Heart left ventricle (tissue), 16 donors: ENCODE results near the gene ZNF195. TPM values are rescaled to one million over a fixed set of nuclear protein-coding genes. Genes with fewer than 3 reads are reported as not detected.

Source experiments
- ATAC-seq, 4 donors: fragments of 200-7000 bp; cut with Tn5 transposase; one replicate each; pipeline ENCODE4 v1.9.1; 2020 to 2022; ENCODE audit warnings: moderate library complexity in 4 of 4, mild to moderate bottlenecking in 3 of 4, moderate number of reproducible peaks in 1 of 4
- DNase-seq, 5 donors: peaks; one replicate each; pipeline ENCODE4 v3.0.0-alpha.2; 2020
- H3K27ac ChIP-seq, 12 donors: fragments of 200-600 bp; sonication (generic) in 4 of 12; one replicate each; pipeline versions ENCODE4 v1.5.0 to v1.8.0; 2016 to 2022; ENCODE audit warnings: mild to moderate bottlenecking in 2 of 12
- H3K27me3 ChIP-seq, 9 donors: fragments of 200-600 bp; sonication (generic) in 2 of 9; one replicate each; pipeline versions ENCODE4 v1.5.1 to v1.8.0; 2016 to 2022; ENCODE audit warnings: mild to moderate bottlenecking in 3 of 9
- H3K36me3 ChIP-seq, 9 donors: fragments of 200-600 bp; sonication (generic) in 2 of 9; one replicate each; pipeline versions ENCODE4 v1.5.0 to v1.8.0; 2018 to 2022; ENCODE audit warnings: mild to moderate bottlenecking in 2 of 9
- H3K4me1 ChIP-seq, 12 donors: fragments of 200-600 bp; sonication (generic) in 4 of 12; one replicate each; pipeline versions ENCODE4 v1.5.0 to v1.8.0; 2016 to 2022; ENCODE audit warnings: mild to moderate bottlenecking in 3 of 12
- H3K4me3 ChIP-seq, 12 donors: fragments of 200-600 bp; sonication (generic) in 4 of 12; one replicate each; pipeline versions ENCODE4 v1.5.0 to v1.8.0; 2017 to 2022; ENCODE audit warnings: mild to moderate bottlenecking in 9 of 12, moderate library complexity in 4 of 12
- H3K9me3 ChIP-seq, 12 donors: fragments of 200-600 bp; sonication (generic) in 4 of 12; one replicate each; pipeline versions ENCODE4 v1.5.0 to v1.8.0; 2016 to 2022; ENCODE audit warnings: mild to moderate bottlenecking in 1 of 12
- POLR2A ChIP-seq, 2 donors: fragments of 450-650 bp; IDR thresholded peaks; one replicate each; pipeline ENCODE4 v1.6.1; 2017; ENCODE audit warnings: antibody characterized with exemption in 2 of 2, mild to moderate bottlenecking in 2 of 2, moderate library complexity in 2 of 2
- WGBS, 4 donors: extraction: QIAGEN DNeasy Blood & Tissue Kit in 2 of 4; methylation state at CpG; one replicate each; pipeline versions ENCODE4 v1.1.5 to v1.1.7; 2013 to 2018; 5-methylcytosine and 5-hydroxymethylcytosine counted together
- intact Hi-C, 10 donors: fragments of 100-400 bp; cut with DNase I; formaldehyde crosslinking; loops; one replicate each; pipeline versions ENCODE4 v1.11.1 to v1.14.2; 2022
- polyA plus RNA-seq, 2 donors: library from polyadenylated mRNA; stranded (reverse); fragments of 200-250 nt; gene quantifications; one replicate each; pipeline ENCODE4 v1.2.3, GENCODE V29; 2013
- total RNA-seq, 9 donors: library from RNA; depleted of rRNA in 2 of 9; stranded (reverse); fragments of >200 nt in 2 of 9; fragmentation: NEBNext Ultra II Directional in 3 of 9; extraction: Animal tissue kit (Norgen Biotek cat#: 25700) in 3 of 9; gene quantifications; one replicate each; pipeline versions ENCODE4 v1.1.0 to v1.2.4, GENCODE V29; 2016 to 2023
- TF ChIP-seq, protein P1 (sequence below), 12 donors: fragments of 200-600 bp; sonication (generic) in 4 of 12; IDR thresholded peaks; one replicate each; pipeline versions ENCODE4 v1.5.0 to v1.8.0; 2018 to 2022; ENCODE audit warnings: antibody characterized with exemption in 12 of 12, mild to moderate bottlenecking in 5 of 12
- donor health status: ischemic (EF 13 %, LVEDD 7.1; RV severe dilation, severe dysfunction).
- donor health status: healthy with polysubstance abuse.
- donor health status: DM: no; HTN: yes; CAD: no.
- donor health status: DM: no; HTN: no; CAD: no.
- donor health status: ischemic (EF 25% LVEDD 6.9; RV normal size, moderate dysfunction).
- donor health status: ischemic (EF 25% LVEDD 5.7; RV mildly dilated, moderate dysfunction).
- donor health status: healthy.
- donor health status: DM: yes; HTN: yes; CAD: no.
- donor health status: ischemic (EF 35%, LVEDD 5.7; RV mildly dilated, moderate dysfunction).
- donor health status: nonischemic (EF 11% LVEDD 7.7; RV severe dilation, severe dysfunction).
- donor health status: DM: yes; HTN: yes; CAD: no.
- donor health status: PGD.
- donor health status: ischemic (EF 29% LVEDD 5.4; RV normal size, mild dysfunction).
- donor health status: nonischemic (EF 23%, LVEDD 6.1; RV moderate dilation, normal function).

Gene ZNF195
- total and polyA plus RNA-seq, 11 donors = 5.6 to 14.9 (median 8.3) TPM

DNA sequence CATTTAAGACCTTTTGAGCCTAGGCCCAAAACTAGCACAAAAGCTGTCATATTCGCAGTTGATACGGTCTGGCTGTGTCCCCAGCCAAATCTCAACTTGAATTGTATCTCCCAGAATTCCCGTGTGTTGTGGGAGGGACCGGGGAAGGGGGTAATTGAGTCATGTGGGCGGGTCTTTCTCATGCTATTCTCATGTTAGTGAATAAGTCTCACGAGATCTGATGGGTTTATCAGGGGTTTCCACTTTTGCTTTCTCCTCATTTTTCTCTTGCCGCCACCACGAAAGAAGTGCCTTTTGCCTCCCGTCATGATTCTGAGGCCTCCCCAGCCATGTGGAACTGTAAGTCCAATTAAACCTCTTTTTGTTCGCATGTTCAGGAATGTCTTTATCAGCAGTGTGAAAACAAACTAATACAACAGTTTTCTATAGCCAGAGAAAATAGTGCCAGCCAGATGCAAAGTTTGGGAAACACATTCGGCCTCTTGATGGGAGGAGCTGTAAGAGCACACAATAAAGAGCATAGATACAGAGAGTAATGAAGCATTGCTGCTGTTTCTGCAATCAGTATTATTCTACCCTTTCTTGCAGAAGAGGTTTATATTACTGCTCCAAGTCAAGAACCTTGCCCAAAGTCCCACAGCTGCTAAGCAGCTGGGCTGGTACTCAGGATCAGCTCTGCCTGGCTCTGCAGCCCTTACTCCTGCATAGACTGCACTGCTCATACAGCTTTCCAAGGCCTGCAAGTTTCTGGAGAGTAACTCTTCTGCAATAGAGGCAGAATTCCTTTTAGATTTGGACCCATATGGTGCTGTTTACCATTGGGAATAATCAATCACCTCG is 2.0 kb upstream of the ZNF195 start:
- Histone ChIP-seq H3K4me1 (peaks cover 0 to 32% (median 13%) of the 10 kb centered on the region in 12 donors), H3K4me3 (peak overlapping the region in 5 of 12 donors; percentile 2 to 44 (median 25)), H3K9me3 (no peaks in the 10 kb centered on the region), H3K27ac (no peak overlapping the region), H3K27me3 (peaks cover 0 to 3% (median 0%) of the 10 kb centered on the region in 9 donors), H3K36me3 (peaks cover 0 to 15% (median 0%) of the 10 kb centered on the region in 9 donors)
- TF ChIP-seq, protein P1, sequence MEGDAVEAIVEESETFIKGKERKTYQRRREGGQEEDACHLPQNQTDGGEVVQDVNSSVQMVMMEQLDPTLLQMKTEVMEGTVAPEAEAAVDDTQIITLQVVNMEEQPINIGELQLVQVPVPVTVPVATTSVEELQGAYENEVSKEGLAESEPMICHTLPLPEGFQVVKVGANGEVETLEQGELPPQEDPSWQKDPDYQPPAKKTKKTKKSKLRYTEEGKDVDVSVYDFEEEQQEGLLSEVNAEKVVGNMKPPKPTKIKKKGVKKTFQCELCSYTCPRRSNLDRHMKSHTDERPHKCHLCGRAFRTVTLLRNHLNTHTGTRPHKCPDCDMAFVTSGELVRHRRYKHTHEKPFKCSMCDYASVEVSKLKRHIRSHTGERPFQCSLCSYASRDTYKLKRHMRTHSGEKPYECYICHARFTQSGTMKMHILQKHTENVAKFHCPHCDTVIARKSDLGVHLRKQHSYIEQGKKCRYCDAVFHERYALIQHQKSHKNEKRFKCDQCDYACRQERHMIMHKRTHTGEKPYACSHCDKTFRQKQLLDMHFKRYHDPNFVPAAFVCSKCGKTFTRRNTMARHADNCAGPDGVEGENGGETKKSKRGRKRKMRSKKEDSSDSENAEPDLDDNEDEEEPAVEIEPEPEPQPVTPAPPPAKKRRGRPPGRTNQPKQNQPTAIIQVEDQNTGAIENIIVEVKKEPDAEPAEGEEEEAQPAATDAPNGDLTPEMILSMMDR (IDR thresholded peaks at IDR 0.05) = no peak
- intact Hi-C loops = no loop called here
- no peak for DNase-seq
- 65 to 76% (median 68%) methylated on average over 12 of the region's 12 CpGs for WGBS, 4 donors
- no peak for ATAC-seq

DNA sequence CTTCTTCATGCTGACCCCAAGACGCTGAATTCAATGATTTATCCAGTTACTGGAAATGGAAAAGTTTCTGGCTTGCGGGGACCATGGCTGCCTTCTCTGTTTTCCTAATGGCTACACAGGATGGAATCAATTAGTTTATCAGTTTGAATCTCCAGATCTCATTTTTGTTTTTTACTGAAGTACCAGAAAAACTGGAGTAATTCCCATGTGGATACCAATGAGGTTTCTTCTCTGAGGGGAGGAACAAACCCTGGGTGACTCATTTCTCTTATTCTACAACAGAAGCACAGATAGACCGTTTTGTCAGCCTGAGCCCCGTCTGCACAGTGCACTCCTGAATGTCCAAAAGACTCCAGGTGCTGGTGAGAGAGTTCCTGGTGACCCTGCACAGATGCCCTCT is 3.4 kb downstream of the ZNF195 start:
- intact Hi-C loops = no loop called here
- H3K27me3 ChIP-seq = no peaks in the 10 kb centered on the region
- H3K36me3 ChIP-seq = peaks cover 0 to 63% (median 16%) of the 10 kb centered on the region in 9 donors
- H3K4me3 ChIP-seq = no peak overlapping the region
- DNase-seq (no peak), ATAC-seq (no peak)
- WGBS, 4 donors = 84 to 91% (median 89%) methylated on average over 4 of the region's 4 CpGs
- TF ChIP-seq, protein P1 (IDR thresholded peaks at IDR 0.05) = no peak
- TF ChIP-seq POLR2A (IDR thresholded peaks at IDR 0.05) = no peak
- peaks cover 0 to 37% (median 18%) of the 10 kb centered on the region in 12 donors for H3K4me1 ChIP-seq
- no peaks in the 10 kb centered on the region for H3K9me3 ChIP-seq
- no peak overlapping the region for H3K27ac ChIP-seq

DNA sequence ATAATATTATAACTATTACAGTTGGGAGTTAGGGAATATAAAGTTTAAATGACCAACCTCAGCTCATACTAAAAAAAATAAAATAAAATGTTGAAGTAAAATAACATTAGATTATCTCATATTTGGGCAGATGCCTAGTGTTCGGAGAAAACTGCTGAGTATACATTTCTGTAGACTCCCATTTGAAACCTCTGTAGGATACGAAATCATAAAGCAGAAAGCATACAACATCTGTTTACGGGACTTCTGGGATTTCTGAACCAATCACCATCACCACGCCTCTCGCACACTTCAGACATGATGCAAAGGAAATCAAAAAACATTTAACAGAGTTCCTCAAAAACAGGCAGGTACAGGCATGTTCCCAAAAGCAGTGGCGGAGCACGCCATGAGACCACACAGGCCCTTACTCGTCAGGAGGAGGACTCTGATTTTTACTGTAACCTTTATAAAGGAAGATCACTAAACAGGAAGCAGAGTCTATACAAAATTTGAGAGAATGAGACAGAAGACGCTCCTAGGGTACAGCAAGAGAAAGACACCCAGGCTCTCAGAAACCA is 8.6 kb downstream of the ZNF195 start:
- DNase-seq = no peak
- 84 to 95% (median 86%) methylated on average over 9 of the region's 9 CpGs for WGBS, 4 donors
- Histone ChIP-seq H3K4me3 (no peak overlapping the region), H3K4me1 (peaks cover 0 to 6% (median 0%) of the 10 kb centered on the region in 12 donors), H3K27ac (no peak overlapping the region), H3K27me3 (no peaks in the 10 kb centered on the region), H3K36me3 (peaks cover 0 to 93% (median 67%) of the 10 kb centered on the region in 9 donors), H3K9me3 (peaks cover 0 to 30% (median 4%) of the 10 kb centered on the region in 12 donors)
- no peak for TF ChIP-seq POLR2A (IDR thresholded peaks at IDR 0.05)
- TF ChIP-seq, protein P1 (IDR thresholded peaks at IDR 0.05) = no peak
- intact Hi-C loops = loop anchor here in 1 of 10 donors (5.0 kb wide), 1 partner anchor 47 kb away; no protein-coding TSS in a partner anchor
- ATAC-seq = no peak

DNA sequence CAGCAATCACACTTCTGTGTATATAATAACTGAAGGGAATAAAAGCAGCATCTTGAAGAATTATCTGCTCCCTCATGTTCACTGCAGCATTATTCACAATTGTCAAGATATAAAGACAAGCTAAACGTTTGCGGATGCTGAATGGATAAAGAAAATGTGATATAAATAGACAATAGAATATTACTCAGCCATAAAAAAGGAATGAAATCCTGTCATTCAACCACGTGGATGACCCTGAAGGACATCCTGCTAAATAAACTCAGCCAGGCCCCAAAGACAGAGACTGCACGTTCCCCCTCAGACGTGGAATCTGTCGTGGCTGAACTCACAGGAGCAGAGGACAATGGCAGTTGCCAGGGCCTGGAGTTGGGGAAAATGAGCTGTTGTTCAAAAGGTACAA is 9.6 kb downstream of the ZNF195 start:
- DNase-seq (no peak), ATAC-seq (no peak)
- Histone ChIP-seq H3K27me3 (no peaks in the 10 kb centered on the region), H3K27ac (no peak overlapping the region), H3K4me3 (no peak overlapping the region), H3K36me3 (peaks cover 0 to 95% (median 77%) of the 10 kb centered on the region in 9 donors), H3K9me3 (peaks cover 0 to 40% (median 8%) of the 10 kb centered on the region in 12 donors), H3K4me1 (peaks cover 0 to 6% (median 0%) of the 10 kb centered on the region in 12 donors)
- WGBS, 4 donors = 80 to 98% (median 90%) methylated on average over 6 of the region's 6 CpGs
- intact Hi-C loops = no loop called here
- TF ChIP-seq POLR2A (IDR thresholded peaks at IDR 0.05) = no peak
- TF ChIP-seq, protein P1 (IDR thresholded peaks at IDR 0.05) = no peak
